CD4-positive, alpha-beta T cell (primary cell): ENCODE measurements around the gene MRPL38. TPM values are rescaled to one million over a fixed set of nuclear protein-coding genes. Genes with fewer than 3 reads are reported as not detected.

Experiments used
- ATAC-seq: fragments of 200-7000 bp; cut with Tn5 transposase; one replicate; pipeline ENCODE4 v1.10.0; 2022; ENCODE audit warnings: mild to moderate bottlenecking; ENCODE audit not compliant: poor library complexity
- CTCF ChIA-PET: fragments of 350-600 bp; sonication (Branson Sonifier 250); formaldehyde crosslinking; loops from one replicate; lab custom pipeline; 2021; ENCODE audit warnings: antibody characterized with exemption, inconsistent platforms; lab: Charles Lee
- POLR2A ChIA-PET: fragments of 350-600 bp; sonication (Branson Sonifier 250); formaldehyde crosslinking; loops from one replicate; lab custom pipeline; 2021; ENCODE audit warnings: antibody characterized with exemption, inconsistent platforms; lab: Charles Lee
- DNase-seq, 14 experiments: peaks; one replicate each; pipeline ENCODE4 v3.0.0-alpha.2; 2013 to 2020; ENCODE audit warnings: mixed read lengths in 2 of 14
- H3K27ac ChIP-seq, 2 donors: one replicate each; pipeline versions ENCODE4 v1.5.1 to v1.7.0; 2013; ENCODE audit warnings: low read length in 2 of 2, low read depth in 1 of 2, mild to moderate bottlenecking in 1 of 2
- H3K27me3 ChIP-seq, 2 experiments: 1 replicate in 1 of 2; 2 replicates in 1 of 2; pipeline versions ENCODE4 v1.6.1 to v1.7.0; 2013; ENCODE audit warnings: low read length in 2 of 2, control low read depth in 1 of 2, mild to moderate bottlenecking in 1 of 2, moderate library complexity in 1 of 2; ENCODE audit not compliant: insufficient read depth in 2 of 2, control insufficient read depth in 1 of 2
- H3K36me3 ChIP-seq: one replicate; pipeline ENCODE4 v1.6.1; 2013; ENCODE audit warnings: low read length, control low read depth; ENCODE audit not compliant: insufficient read depth
- H3K4me1 ChIP-seq: one replicate; pipeline ENCODE4 v1.6.1; 2013; ENCODE audit warnings: low read length, control low read depth; ENCODE audit not compliant: insufficient read depth
- H3K4me3 ChIP-seq: one replicate; pipeline ENCODE4 v1.5.1; 2013; ENCODE audit warnings: mild to moderate bottlenecking, low read length, moderate library complexity
- H3K9me3 ChIP-seq, 2 experiments: 1 replicate in 1 of 2; 2 replicates in 1 of 2; pipeline versions ENCODE4 v1.6.1 to v1.7.0; 2013; ENCODE audit warnings: low read length in 2 of 2, mild to moderate bottlenecking in 2 of 2, control low read depth in 1 of 2, moderate library complexity in 1 of 2; ENCODE audit not compliant: control insufficient read depth in 1 of 2, insufficient read depth in 1 of 2
- H3K27ac Mint-ChIP-seq: one replicate; pipeline ENCODE4 v1.8.0; 2020; ENCODE audit warnings: mixed read lengths
- H3K27me3 Mint-ChIP-seq: one replicate; pipeline ENCODE4 v1.8.0; 2021; ENCODE audit warnings: mixed read lengths
- H3K36me3 Mint-ChIP-seq: one replicate; pipeline ENCODE4 v1.8.0; 2021; ENCODE audit warnings: low read depth, mixed read lengths
- H3K4me1 Mint-ChIP-seq: one replicate; pipeline ENCODE4 v1.8.0; 2021; ENCODE audit warnings: low read depth, mixed read lengths
- H3K4me3 Mint-ChIP-seq: one replicate; pipeline ENCODE4 v1.8.0; 2020; ENCODE audit warnings: mild to moderate bottlenecking, mixed read lengths
- H3K9me3 Mint-ChIP-seq: one replicate; pipeline ENCODE4 v1.8.0; 2020; ENCODE audit warnings: mixed read lengths
- intact Hi-C, 2 experiments: fragments of 100-400 bp; cut with DNase I in 1 of 2; cut with micrococcal nuclease in 1 of 2; formaldehyde crosslinking; loops; one replicate each; pipeline versions ENCODE4 v1.15.1 to v1.9.0; 2023 to 2025; cut with DNase I, micrococcal nuclease
- total RNA-seq, 174 experiments: library from RNA in 2 of 174; stranded (reverse) in 2 of 174; gene quantifications; one replicate each; pipeline ENCODE4 v1.2.3 and lab custom pipeline; 2021 to 2026
- TF ChIP-seq, protein P1 (sequence below): fragments of 200-600 bp; IDR thresholded peaks from one replicate; pipeline ENCODE4 v1.8.0; 2022; ENCODE audit warnings: antibody characterized with exemption, mild to moderate bottlenecking

Gene MRPL38
- total RNA-seq, 2 experiments from 2014 or later, result 146 to 147 TPM

DNA sequence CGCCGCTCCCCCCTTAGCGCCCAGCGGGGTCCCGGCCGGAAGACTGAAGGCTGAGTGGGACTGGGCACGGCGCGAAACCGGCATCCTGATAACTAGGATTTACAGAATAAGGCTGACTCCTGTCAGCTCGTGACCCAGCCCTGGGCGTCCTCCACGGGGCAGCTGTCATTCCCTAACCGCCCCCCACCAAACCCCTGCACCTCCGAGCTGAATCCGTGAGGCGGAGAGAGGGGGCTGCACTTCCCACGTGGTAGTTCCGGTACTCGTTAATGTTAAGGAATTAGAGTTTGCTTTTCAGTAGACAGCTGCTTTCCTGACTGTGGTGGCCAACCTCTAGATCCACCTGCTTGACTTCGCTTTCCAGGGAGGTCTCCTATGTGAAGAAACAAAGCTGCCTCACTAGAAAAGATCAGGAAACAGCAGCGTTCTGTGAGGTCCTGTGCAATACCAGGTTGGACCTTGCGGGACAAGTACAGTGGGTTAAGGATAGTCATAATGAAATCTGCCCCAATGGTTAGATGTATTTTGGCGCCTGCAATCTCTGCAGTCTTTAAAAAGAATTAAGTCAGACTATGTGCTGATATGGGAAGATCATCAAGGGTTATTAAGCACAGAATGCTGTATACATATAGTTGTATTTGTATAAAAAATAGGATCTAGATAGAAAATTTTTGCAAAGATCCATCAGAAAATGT, 48.5 kb downstream of the MRPL38 start:
- DNase-seq (no peak), ATAC-seq (peak; percentile 0)
- ChIA-PET POLR2A (interaction anchor here (0.6 to 5.1 kb wide), 34 partner anchors 9 to 983 kb away, joined by 3 to 230 read pairs (median 7); partner anchors contain the start of genes EXOC7, FBF1, GALK1 and LLGL2), CTCF (interaction anchor here (1.0 to 3.2 kb wide), 9 partner anchors 12 to 113 kb away, joined by 3 to 33 read pairs (median 8); partner anchors contain the start of genes FBF1, GALK1, TRIM47 and TRIM65)
- Mint-ChIP-seq H3K27me3 (no peaks in the 10 kb centered on the region), H3K4me1 (peaks cover 29% of the 10 kb centered on the region), H3K9me3 (no peaks in the 10 kb centered on the region), H3K27ac (no peak overlapping the region), H3K36me3 (peaks cover 13% of the 10 kb centered on the region), H3K4me3 (peak overlapping the region; percentile 90)
- Histone ChIP-seq H3K27me3 (no peaks in the 10 kb centered on the region), H3K9me3 (no peaks in the 10 kb centered on the region), H3K27ac (peak overlapping the region; percentile 87 to 90), H3K4me3 (peak overlapping the region; percentile 82), H3K36me3 (peaks cover 7% of the 10 kb centered on the region), H3K4me1 (peaks cover 50% of the 10 kb centered on the region)
- TF ChIP-seq, protein P1, sequence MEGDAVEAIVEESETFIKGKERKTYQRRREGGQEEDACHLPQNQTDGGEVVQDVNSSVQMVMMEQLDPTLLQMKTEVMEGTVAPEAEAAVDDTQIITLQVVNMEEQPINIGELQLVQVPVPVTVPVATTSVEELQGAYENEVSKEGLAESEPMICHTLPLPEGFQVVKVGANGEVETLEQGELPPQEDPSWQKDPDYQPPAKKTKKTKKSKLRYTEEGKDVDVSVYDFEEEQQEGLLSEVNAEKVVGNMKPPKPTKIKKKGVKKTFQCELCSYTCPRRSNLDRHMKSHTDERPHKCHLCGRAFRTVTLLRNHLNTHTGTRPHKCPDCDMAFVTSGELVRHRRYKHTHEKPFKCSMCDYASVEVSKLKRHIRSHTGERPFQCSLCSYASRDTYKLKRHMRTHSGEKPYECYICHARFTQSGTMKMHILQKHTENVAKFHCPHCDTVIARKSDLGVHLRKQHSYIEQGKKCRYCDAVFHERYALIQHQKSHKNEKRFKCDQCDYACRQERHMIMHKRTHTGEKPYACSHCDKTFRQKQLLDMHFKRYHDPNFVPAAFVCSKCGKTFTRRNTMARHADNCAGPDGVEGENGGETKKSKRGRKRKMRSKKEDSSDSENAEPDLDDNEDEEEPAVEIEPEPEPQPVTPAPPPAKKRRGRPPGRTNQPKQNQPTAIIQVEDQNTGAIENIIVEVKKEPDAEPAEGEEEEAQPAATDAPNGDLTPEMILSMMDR, result no peak
- intact Hi-C loops, result loop anchor here in 1 of 2 experiments (2.0 to 10.0 kb wide), 2 partner anchors 21 to 331 kb away; partner anchors contain the start of gene LLGL2

DNA sequence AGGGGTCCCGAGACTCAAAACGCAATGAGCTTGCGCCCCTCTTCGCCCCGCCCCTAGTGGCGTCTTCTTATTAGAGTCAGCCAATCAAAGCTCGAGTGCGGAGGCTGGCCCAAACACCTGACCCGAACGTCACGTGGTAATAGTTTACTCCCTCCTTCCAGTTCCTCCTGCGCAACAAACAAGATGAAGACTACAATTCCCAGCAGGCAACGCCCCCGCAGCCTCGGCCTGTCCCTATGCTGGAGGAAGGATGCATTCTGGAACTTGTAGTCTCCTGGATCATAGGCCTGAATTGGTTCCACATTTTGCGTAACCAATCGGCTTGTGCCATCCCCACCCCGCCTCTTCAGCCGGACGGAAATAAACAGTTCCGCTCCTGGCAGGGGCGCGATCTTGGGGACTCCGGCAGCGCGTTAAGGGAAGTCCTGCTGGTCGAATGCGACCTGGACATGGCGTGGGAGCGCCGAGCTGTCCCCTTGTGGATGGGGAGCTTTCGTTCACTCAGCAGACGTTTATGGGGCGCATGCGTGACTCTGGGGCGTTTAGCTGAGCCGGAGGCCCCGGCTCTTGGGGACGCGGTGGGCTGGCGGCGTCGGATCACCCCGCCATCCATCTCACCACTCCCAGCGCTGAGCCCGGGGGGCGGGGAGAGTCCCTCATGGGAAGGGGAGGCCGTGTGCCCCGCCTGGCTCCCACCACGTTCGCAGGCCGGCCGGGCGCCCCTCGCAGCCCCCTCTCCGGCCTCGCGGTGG, 49.2 kb downstream of the MRPL38 start, which contains the start of gene WBP2:
Gene WBP2, minus strand, starts transcription at position 26 of the 752 bp plus-strand sequence. CDS start 38 bp downstream, outside the sequence.
- no peaks in the 10 kb centered on the region for H3K9me3 Mint-ChIP-seq
- no peak within 1 kb of the TSS for H3K27ac Mint-ChIP-seq
- TF ChIP-seq, protein P1, result peak; percentile 53
- intact Hi-C loops, result loop anchor here (1.0 to 10.0 kb wide), 7 partner anchors 10 to 331 kb away; partner anchors contain the start of genes UNK (in 2 of the 2), LLGL2 (in 1 of the 2), MRPL38 (in 1 of the 2) and TRIM65 (in 1 of the 2)
- peak within 1 kb of the TSS; percentile 90 for H3K4me3 Mint-ChIP-seq
- no peaks in the 10 kb centered on the region for H3K27me3 Mint-ChIP-seq
- peaks cover 45% of the 10 kb centered on the region for H3K4me1 ChIP-seq
- ChIA-PET POLR2A (interaction anchor here (0.6 to 5.1 kb wide), 54 partner anchors 9 to 982 kb away, joined by 3 to 230 read pairs (median 5); partner anchors contain the start of genes EXOC7, FBF1, GALK1 and GGA3), CTCF (interaction anchor here (0.6 to 3.2 kb wide), 16 partner anchors 10 to 566 kb away, joined by 3 to 33 read pairs (median 4); partner anchors contain the start of genes FBF1, GALK1, MRPL38 and SLC25A19)
- ATAC-seq (peak; percentile 91), DNase-seq (peak; percentile 92 to 100 (median 95))
- H3K27me3 ChIP-seq, result no peaks in the 10 kb centered on the region
- H3K4me3 ChIP-seq, result peak within 1 kb of the TSS; percentile 82
- peaks cover 20% of the 10 kb centered on the region for H3K36me3 Mint-ChIP-seq
- H3K27ac ChIP-seq, result peak within 1 kb of the TSS; percentile 87 to 90
- peaks cover 14% of the 10 kb centered on the region for H3K36me3 ChIP-seq
- H3K9me3 ChIP-seq, result no peaks in the 10 kb centered on the region
- H3K4me1 Mint-ChIP-seq, result peaks cover 29% of the 10 kb centered on the region

DNA sequence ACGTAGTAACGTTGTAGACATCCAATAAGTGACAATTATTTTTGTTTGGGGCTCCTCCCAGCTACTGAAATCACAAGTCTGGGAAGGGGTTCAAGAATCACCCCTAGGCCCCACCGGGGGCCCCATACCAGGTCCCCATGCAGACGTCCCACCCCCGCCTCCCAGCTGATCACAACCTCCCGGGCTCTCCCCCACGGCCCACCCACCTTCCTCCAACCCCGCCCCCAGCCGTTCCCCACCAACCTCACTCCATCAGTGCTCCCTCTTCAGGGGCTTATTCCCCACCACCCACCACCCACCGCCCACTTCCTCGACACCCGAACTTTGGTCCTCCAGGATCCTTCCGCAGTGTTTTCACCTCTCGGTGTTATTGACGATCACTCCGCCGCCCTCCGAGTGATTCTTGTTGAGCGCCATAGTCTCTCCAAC, 49.8 kb downstream of the MRPL38 start:
- Mint-ChIP-seq H3K9me3 (no peaks in the 10 kb centered on the region), H3K27ac (no peak overlapping the region), H3K4me3 (no peak overlapping the region), H3K4me1 (peaks cover 29% of the 10 kb centered on the region), H3K27me3 (no peaks in the 10 kb centered on the region), H3K36me3 (peaks cover 24% of the 10 kb centered on the region)
- ATAC-seq (peak; percentile 9), DNase-seq (no peak)
- TF ChIP-seq, protein P1, result no peak
- ChIA-PET CTCF (interaction anchor here (0.6 to 3.2 kb wide), 16 partner anchors 9 to 566 kb away, joined by 3 to 33 read pairs (median 4); partner anchors contain the start of genes FBF1, GALK1, MRPL38 and SLC25A19), POLR2A (interaction anchor here (0.6 to 5.1 kb wide), 51 partner anchors 10 to 981 kb away, joined by 3 to 230 read pairs (median 6); partner anchors contain the start of genes EXOC7, FBF1, GALK1 and GGA3)
- intact Hi-C loops, result loop anchor here (1.0 to 10.0 kb wide), 6 partner anchors 10 to 330 kb away; partner anchors contain the start of genes UNK (in 2 of the 2), LLGL2 (in 1 of the 2), MRPL38 (in 1 of the 2) and TRIM65 (in 1 of the 2)
- H3K27me3 ChIP-seq, result no peaks in the 10 kb centered on the region
- H3K4me1 ChIP-seq, result peaks cover 46% of the 10 kb centered on the region
- peak overlapping the region; percentile 82 for H3K4me3 ChIP-seq
- peak overlapping the region; percentile 65 for H3K27ac ChIP-seq
- H3K9me3 ChIP-seq, result no peaks in the 10 kb centered on the region
- peaks cover 18% of the 10 kb centered on the region for H3K36me3 ChIP-seq
